HepG2 (cell line): ENCODE measurements around the gene FXYD4. TPM values are rescaled to one million over a fixed set of nuclear protein-coding genes. Genes with fewer than 3 reads are reported as not detected.

Experiments used
- AKNA ChIP-seq: sonication (generic); formaldehyde crosslinking; IDR thresholded peaks from 2 replicates; pipeline ENCODE4 v1.4.0; 2020; ENCODE audit warnings: missing genetic modification reagents, borderline replicate concordance
- ATF2 ChIP-seq: sonication (generic); formaldehyde crosslinking; IDR thresholded peaks from 2 replicates; pipeline ENCODE4 v1.4.0; 2020; ENCODE audit warnings: missing genetic modification reagents
- ATF6 ChIP-seq: sonication (generic); formaldehyde crosslinking; conservative IDR thresholded peaks from 2 replicates; pipeline ENCODE4 v1.4.0; 2020; ENCODE audit warnings: missing genetic modification reagents
- EZH2 ChIP-seq: conservative IDR thresholded peaks from 2 replicates; pipeline ENCODE4 v1.6.1; 2012; ENCODE audit warnings: mild to moderate bottlenecking, low read depth, low read length, moderate library complexity
- HNRNPH1 ChIP-seq: fragments of 200-400 bp; formaldehyde crosslinking; optimal IDR thresholded peaks from 2 replicates; pipeline ENCODE3; 2017; ENCODE audit warnings: mild to moderate bottlenecking, low read depth, low read length
- HOXA5 ChIP-seq: sonication (generic); formaldehyde crosslinking; IDR thresholded peaks from 2 replicates; pipeline ENCODE4 v1.4.0; 2020; ENCODE audit warnings: missing genetic modification reagents
- KDM2A ChIP-seq: sonication (generic); formaldehyde crosslinking; IDR thresholded peaks from 2 replicates; pipeline ENCODE4 v1.4.0; 2020; ENCODE audit warnings: low read depth, missing genetic modification reagents, borderline replicate concordance
- KLF15 ChIP-seq: sonication (generic); formaldehyde crosslinking; IDR thresholded peaks from 2 replicates; pipeline ENCODE4 v1.8.1; 2023; ENCODE audit warnings: borderline replicate concordance, mild to moderate bottlenecking, inconsistent platforms, missing genetic modification reagents, mixed read lengths
- NFE2 ChIP-seq: sonication (generic); formaldehyde crosslinking; IDR thresholded peaks from 2 replicates; pipeline ENCODE4 v1.4.0; 2020; ENCODE audit warnings: missing genetic modification reagents
- NR2F6 ChIP-seq, 2 experiments: IDR thresholded peaks; 2 replicates each; pipeline ENCODE4 v1.6.1; 2016; ENCODE audit warnings: antibody characterized with exemption in 1 of 2, mild to moderate bottlenecking in 1 of 2
- NR3C1 ChIP-seq: sonication (generic); formaldehyde crosslinking; IDR thresholded peaks from 2 replicates; pipeline ENCODE4 v1.4.0; 2020; ENCODE audit warnings: missing genetic modification reagents
- RAD21 ChIP-seq: fragments of 450-650 bp; formaldehyde crosslinking; IDR thresholded peaks from 2 replicates; pipeline ENCODE4 v1.5.0; 2020; ENCODE audit warnings: mild to moderate bottlenecking
- RAD51 ChIP-seq: fragments of 450-650 bp; IDR thresholded peaks from 2 replicates; pipeline ENCODE4 v1.6.1; 2016; ENCODE audit warnings: borderline replicate concordance
- ZBTB8A ChIP-seq: sonication (generic); formaldehyde crosslinking; IDR thresholded peaks from 2 replicates; pipeline ENCODE4 v1.4.0; 2020; ENCODE audit warnings: mild to moderate bottlenecking, low read depth, missing genetic modification reagents, borderline replicate concordance
- ZNF224 ChIP-seq: sonication (generic); formaldehyde crosslinking; IDR thresholded peaks from 2 replicates; pipeline ENCODE4 v1.5.0; 2020; ENCODE audit warnings: mild to moderate bottlenecking, missing genetic modification reagents
- ZNF256 ChIP-seq: sonication (generic); formaldehyde crosslinking; conservative IDR thresholded peaks from 2 replicates; pipeline ENCODE4 v1.4.0; 2020; ENCODE audit warnings: missing genetic modification reagents
- ZNF34 ChIP-seq: sonication (generic); formaldehyde crosslinking; IDR thresholded peaks from 2 replicates; pipeline ENCODE4 v1.4.0; 2020; ENCODE audit warnings: mild to moderate bottlenecking, missing genetic modification reagents, borderline replicate concordance
- ZNF572 ChIP-seq: sonication (generic); formaldehyde crosslinking; IDR thresholded peaks from 2 replicates; pipeline ENCODE4 v1.5.1; 2020; ENCODE audit warnings: mild to moderate bottlenecking, missing genetic modification reagents
- ZNF749 ChIP-seq: sonication (generic); formaldehyde crosslinking; IDR thresholded peaks from 2 replicates; pipeline ENCODE4 v1.8.0; 2022; ENCODE audit warnings: mild to moderate bottlenecking, missing genetic modification reagents, moderate library complexity, borderline replicate concordance
- polyA plus RNA-seq, 8 experiments: library from polyadenylated mRNA; depleted of rRNA in 3 of 8; stranded (reverse) in 7 of 8; unstranded in 1 of 8; fragments of >200 nt; fragmentation: Illumina TruSeq in 4 of 8; extraction: Trizol in 4 of 8; gene quantifications; 2 replicates each; pipeline versions ENCODE4 v1.2.1 to v1.2.3, GENCODE V29; 2011 to 2016; ENCODE audit warnings: low read depth in 4 of 8, missing spikeins in 1 of 8, mixed read lengths in 1 of 8; ENCODE audit not compliant: insufficient read depth in 1 of 8
- total RNA-seq, 5 experiments: library from RNA; depleted of rRNA; stranded (reverse); fragments of >200 nt; fragmentation: Illumina TruSeq; extraction: Trizol; gene quantifications; 2 replicates each; pipeline ENCODE4 v1.2.3, GENCODE V29; 2016; ENCODE audit warnings: low read depth in 1 of 5
- TF ChIP-seq, protein P1 (sequence below): IDR thresholded peaks from 2 replicates; pipeline ENCODE4 v1.6.1; 2018; ENCODE audit warnings: missing genetic modification reagents

FXYD4 gene
- total and polyA plus RNA-seq, 2 of the 13 experiments (the other 11 are each of a cell fraction or from before 2014, with no cell fraction given) = not detected

- TF ChIP-seq ZNF572 (CRISPR knock-in tag) (peak; percentile 96), ATF6 (CRISPR knock-in tag) (no peak), NR2F6 (IDR thresholded peaks at IDR 0.05) (no peak), NR2F6 (CRISPR knock-in tag; IDR thresholded peaks at IDR 0.05) (no peak), ZNF224 (peak; percentile 89), ZNF34 (CRISPR knock-in tag) (no peak), NFE2 (CRISPR knock-in tag) (no peak), HNRNPH1 (no peak), KLF15 (CRISPR knock-in tag) (no peak), ATF2 (CRISPR knock-in tag) (no peak), ZNF256 (CRISPR knock-in tag) (peak; percentile 69; the same call in 1 of the 2 replicates), EZH2 (no peak), ZBTB8A (0 out of 2 replicates have a peak, but pooled peaks have one; percentile 35), RAD51 (no peak), RAD21 (CRISPR knock-in tag) (peak; percentile 49; the same call in 1 of the 2 replicates), KDM2A (CRISPR knock-in tag) (peak; percentile 76), HOXA5 (peak; percentile 95), NR3C1 (CRISPR knock-in tag) (no peak; the same call in 1 of the 2 replicates), AKNA (CRISPR knock-in tag) (peak; percentile 70; the same call in 1 of the 2 replicates), ZNF749 (CRISPR knock-in tag) (peak; percentile 27; the same call in 1 of the 2 replicates)
- TF ChIP-seq, protein P1, sequence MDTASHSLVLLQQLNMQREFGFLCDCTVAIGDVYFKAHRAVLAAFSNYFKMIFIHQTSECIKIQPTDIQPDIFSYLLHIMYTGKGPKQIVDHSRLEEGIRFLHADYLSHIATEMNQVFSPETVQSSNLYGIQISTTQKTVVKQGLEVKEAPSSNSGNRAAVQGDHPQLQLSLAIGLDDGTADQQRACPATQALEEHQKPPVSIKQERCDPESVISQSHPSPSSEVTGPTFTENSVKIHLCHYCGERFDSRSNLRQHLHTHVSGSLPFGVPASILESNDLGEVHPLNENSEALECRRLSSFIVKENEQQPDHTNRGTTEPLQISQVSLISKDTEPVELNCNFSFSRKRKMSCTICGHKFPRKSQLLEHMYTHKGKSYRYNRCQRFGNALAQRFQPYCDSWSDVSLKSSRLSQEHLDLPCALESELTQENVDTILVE = 0 out of 2 replicates have a peak, but pooled peaks have one; percentile 33
Measured at GRCh38 chr10:43408710-43409384, 37.4 kb downstream of the FXYD4 start, which contains the start of gene HNRNPF (continued).
